NCI-H1105 (cell line): ENCODE data around the gene PSORS1C1.
"Not testable (repeated sequence)": the region's sequence is repeated elsewhere in the genome, so short reads cannot be mapped to it uniquely, and the experiment has no call there.

Source experiments
- DNase-seq: peaks from one replicate; lab custom pipeline; 2025; lab: John Stamatoyannopoulos, UW

Gene PSORS1C1

GRCh38 chr6:31114541-31114878 lies at the start of gene PSORS1C1:
TSS of gene PSORS1C1 (plus strand) at chr6:31114800. CDS start at chr6:31129633, 14,833 bp downstream.
- no peak for DNase-seq

GRCh38 chr6:31065556-31065955 lies 49.0 kb upstream of the PSORS1C1 start:
- no peak for DNase-seq

GRCh38 chr6:31067028-31067427 lies 47.6 kb upstream of the PSORS1C1 start:
- not testable (repeated sequence) for DNase-seq

- DNase-seq = not testable (repeated sequence)
Observed at GRCh38 chr6:31067891-31068668, 46.5 kb upstream of the PSORS1C1 start.

GRCh38 chr6:31068669-31069340 lies 45.8 kb upstream of the PSORS1C1 start:
- DNase-seq = peak; percentile 81

GRCh38 chr6:31070711-31071197 lies 43.8 kb upstream of the PSORS1C1 start:
- no peak for DNase-seq

GRCh38 chr6:31074401-31074800 lies 40.2 kb upstream of the PSORS1C1 start:
- DNase-seq = no peak

- no peak for DNase-seq
Observed at GRCh38 chr6:31075528-31075927, 39.1 kb upstream of the PSORS1C1 start.

- DNase-seq = no peak
Observed at GRCh38 chr6:31076611-31077010, 38.0 kb upstream of the PSORS1C1 start.

GRCh38 chr6:31079656-31080261 lies 34.8 kb upstream of the PSORS1C1 start:
- DNase-seq = peak; percentile 55

- DNase-seq = no peak
Observed at GRCh38 chr6:31081872-31082271, 32.7 kb upstream of the PSORS1C1 start.

- DNase-seq = no peak
Observed at GRCh38 chr6:31083742-31084354, 30.8 kb upstream of the PSORS1C1 start.

- DNase-seq = no peak
Observed at GRCh38 chr6:31086788-31087440, 27.7 kb upstream of the PSORS1C1 start.

- DNase-seq = peak; percentile 83
Observed at GRCh38 chr6:31087494-31088089, 27.0 kb upstream of the PSORS1C1 start.

- DNase-seq = no peak
Observed at GRCh38 chr6:31090275-31090972, 24.2 kb upstream of the PSORS1C1 start.

- no peak for DNase-seq
Observed at GRCh38 chr6:31090973-31091364, 23.6 kb upstream of the PSORS1C1 start.

GRCh38 chr6:31091680-31092079 lies 22.9 kb upstream of the PSORS1C1 start:
- no peak for DNase-seq

GRCh38 chr6:31092238-31092637 lies 22.4 kb upstream of the PSORS1C1 start:
- no peak for DNase-seq

GRCh38 chr6:31092769-31093505 lies 21.7 kb upstream of the PSORS1C1 start:
- DNase-seq = no peak

- DNase-seq = no peak
Observed at GRCh38 chr6:31094389-31094881, 20.2 kb upstream of the PSORS1C1 start.
